OCI-M2 (cell line): Measurements from ENCODE around the gene MTCL1.

ENCODE experiments used
- DNase-seq: peaks from one replicate; lab custom pipeline; 2025; ENCODE audit not compliant: unreplicated experiment; lab: John Stamatoyannopoulos, UW

MTCL1 gene

GRCh38 chr18:8826971-8827370, 121.6 kb downstream of the MTCL1 start:
- DNase-seq, result no peak

GRCh38 chr18:8828300-8828699, 122.9 kb downstream of the MTCL1 start:
- no peak for DNase-seq

GRCh38 chr18:8828798-8829197, 123.4 kb downstream of the MTCL1 start:
- DNase-seq, result no peak

GRCh38 chr18:8830067-8831060, 125.0 kb downstream of the MTCL1 start:
- DNase-seq, result no peak

GRCh38 chr18:8831112-8831511, 125.8 kb downstream of the MTCL1 start:
- no peak for DNase-seq

GRCh38 chr18:8831531-8831930, 126.2 kb downstream of the MTCL1 start:
- no peak for DNase-seq

GRCh38 chr18:8833480-8833879, 128.1 kb downstream of the MTCL1 start:
- DNase-seq, result no peak

GRCh38 chr18:8834881-8835280, 129.5 kb downstream of the MTCL1 start:
- no peak for DNase-seq

- DNase-seq, result no peak
These were observed 130.2 kb downstream of the MTCL1 start for GRCh38 chr18:8835521-8835953.

GRCh38 chr18:8839281-8839680, 133.9 kb downstream of the MTCL1 start:
- DNase-seq, result no peak

GRCh38 chr18:8841781-8842485, 136.6 kb downstream of the MTCL1 start:
- no peak for DNase-seq

GRCh38 chr18:8842506-8842905, 137.2 kb downstream of the MTCL1 start:
- no peak for DNase-seq

GRCh38 chr18:8843005-8843404, 137.6 kb downstream of the MTCL1 start:
- DNase-seq, result no peak

- no peak for DNase-seq
These were observed 139.4 kb downstream of the MTCL1 start for GRCh38 chr18:8844721-8845148.

GRCh38 chr18:8845506-8845905, 140.2 kb downstream of the MTCL1 start:
- no peak for DNase-seq

GRCh38 chr18:8847066-8847755, 141.9 kb downstream of the MTCL1 start:
- no peak for DNase-seq

- no peak for DNase-seq
These were observed 142.5 kb downstream of the MTCL1 start for GRCh38 chr18:8847900-8848299.

- no peak for DNase-seq
These were observed 143.2 kb downstream of the MTCL1 start for GRCh38 chr18:8848541-8848940.

- DNase-seq, result no peak
These were observed 144.3 kb downstream of the MTCL1 start for GRCh38 chr18:8849696-8850095.

- DNase-seq, result no peak
These were observed 146.3 kb downstream of the MTCL1 start for GRCh38 chr18:8851659-8852058.

GRCh38 chr18:8854550-8854949, 149.2 kb downstream of the MTCL1 start:
- DNase-seq, result no peak
